Measurements from ENCODE around the gene TMEM256.

TMEM256 gene

DNA sequence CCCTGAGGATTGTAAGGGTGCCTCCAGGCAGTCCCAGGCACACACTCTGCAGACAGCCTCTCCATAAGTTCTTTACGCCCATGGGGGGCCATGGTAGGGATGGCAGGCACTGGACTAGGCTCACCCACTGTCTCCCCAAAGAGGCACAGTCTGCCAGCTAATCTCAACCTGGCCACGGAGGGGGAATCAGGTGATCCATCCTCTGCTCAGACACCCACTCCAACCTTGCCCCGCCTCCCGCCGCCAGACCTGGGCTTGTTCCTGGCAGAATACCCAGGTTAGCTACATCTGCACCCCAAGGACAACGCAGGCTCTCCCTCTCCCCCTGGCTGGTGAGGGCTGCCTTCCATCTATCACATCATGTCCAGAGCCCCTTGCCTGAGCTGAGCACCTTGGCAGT, 5.0 kb upstream of the TMEM256 start:
- in situ Hi-C loops (cut with HindIII; ENCODE audit: low sequenced_read_pairs): no loop called here

DNA sequence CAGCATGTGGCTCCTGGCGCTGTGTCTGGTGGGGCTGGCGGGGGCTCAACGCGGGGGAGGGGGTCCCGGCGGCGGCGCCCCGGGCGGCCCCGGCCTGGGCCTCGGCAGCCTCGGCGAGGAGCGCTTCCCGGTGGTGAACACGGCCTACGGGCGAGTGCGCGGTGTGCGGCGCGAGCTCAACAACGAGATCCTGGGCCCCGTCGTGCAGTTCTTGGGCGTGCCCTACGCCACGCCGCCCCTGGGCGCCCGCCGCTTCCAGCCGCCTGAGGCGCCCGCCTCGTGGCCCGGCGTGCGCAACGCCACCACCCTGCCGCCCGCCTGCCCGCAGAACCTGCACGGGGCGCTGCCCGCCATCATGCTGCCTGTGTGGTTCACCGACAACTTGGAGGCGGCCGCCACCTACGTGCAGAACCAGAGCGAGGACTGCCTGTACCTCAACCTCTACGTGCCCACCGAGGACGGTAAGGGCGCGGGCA, 4.4 kb upstream of the TMEM256 start:
- in situ Hi-C loops (cut with HindIII; ENCODE audit: low sequenced_read_pairs): no loop called here

DNA sequence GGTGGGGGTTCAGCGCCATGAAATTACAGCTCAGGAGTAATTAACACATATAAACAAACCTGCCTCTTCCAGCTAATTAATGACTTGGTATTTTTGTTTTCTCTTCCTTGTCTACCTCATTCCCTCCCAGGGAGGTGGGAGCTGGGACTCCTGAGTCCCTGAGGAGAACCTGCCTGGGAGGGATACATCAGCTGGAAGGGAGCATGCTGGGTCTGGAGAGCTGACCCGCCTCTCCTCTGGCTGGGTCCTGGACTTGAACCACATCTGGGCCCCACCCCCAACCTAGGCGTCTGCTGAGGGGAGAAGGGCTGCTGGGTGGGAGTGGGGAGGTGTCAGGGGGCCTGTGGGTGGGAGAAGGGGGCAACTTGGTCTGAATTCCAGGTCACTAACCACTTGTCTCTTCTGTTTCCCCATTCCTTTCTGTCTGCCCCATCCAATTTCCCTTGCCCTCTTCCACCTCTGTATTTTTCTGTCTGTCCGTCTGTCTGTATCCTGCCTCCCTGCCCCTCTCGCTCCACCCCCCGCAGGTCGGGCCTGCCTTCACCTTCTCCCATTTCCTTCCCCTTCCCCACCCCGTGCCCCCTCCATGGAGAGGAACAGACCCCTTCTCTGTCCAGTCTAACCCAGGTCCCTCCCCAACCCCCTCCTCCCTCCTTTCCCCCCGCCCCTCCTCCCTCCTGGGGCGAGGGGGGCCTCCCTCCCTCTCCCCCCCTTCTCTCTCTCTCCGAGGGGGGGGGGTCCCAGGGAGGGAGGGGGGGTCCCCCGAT, 3.8 kb upstream of the TMEM256 start, which contains the start of gene NLGN2:
TSS of gene NLGN2 (plus strand) at position 361 of the 767 bp plus-strand sequence. CDS start 411 bp downstream, outside the sequence.
- in situ Hi-C loops (cut with HindIII; ENCODE audit: low sequenced_read_pairs): no loop called here

DNA sequence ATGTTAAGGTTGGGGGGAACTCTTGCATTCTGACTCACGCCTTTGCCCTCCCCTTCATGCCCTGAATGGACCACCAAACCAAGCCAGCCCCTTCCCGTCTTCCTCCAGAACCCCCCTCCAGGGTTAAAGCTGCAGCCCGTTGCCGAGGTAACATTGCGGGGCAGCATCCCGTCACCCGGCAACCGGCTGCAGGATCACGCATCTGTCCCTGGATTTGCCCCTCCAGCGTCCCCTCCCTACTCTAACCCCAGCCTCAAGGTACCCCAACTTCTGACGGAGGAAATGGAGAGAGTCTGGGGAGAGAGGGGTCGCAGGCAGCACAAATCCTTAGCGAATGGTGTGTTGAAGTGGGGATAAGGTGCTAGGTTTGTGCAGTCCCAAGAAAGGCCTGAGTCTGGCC, 3.2 kb upstream of the TMEM256 start:
- in situ Hi-C loops (cut with HindIII; ENCODE audit: low sequenced_read_pairs): no loop called here

DNA sequence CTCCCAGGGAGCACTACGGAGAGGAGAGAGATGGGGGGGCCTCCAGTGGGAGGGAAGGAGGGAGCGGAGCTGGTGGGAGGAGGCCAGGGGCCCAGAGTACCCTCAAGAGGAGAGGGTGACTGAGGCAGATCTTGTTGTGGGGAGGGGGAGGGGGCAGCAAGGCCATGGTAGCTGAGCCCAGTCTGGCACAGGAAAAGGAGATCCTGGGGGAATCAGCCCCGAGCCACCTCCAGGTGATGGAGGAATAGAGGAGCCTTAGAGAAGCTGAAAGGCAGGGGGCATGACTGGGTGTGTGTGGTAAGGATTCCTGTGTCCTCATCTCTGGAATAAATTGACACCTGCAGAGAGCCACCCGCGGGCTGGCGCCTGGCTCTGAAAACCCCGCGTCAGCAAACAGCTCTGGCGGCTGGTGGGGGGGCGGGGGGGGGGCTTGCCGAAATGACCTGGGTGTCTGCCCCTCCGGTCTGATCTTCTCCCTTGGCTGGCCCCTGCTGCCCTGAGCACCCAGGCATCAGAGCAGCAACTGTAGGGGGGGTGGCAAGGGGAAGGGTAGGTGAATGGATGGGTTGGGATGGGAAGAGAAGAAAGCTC, 2.4 kb upstream of the TMEM256 start:
- in situ Hi-C loops (cut with HindIII; ENCODE audit: low sequenced_read_pairs): no loop called here

DNA sequence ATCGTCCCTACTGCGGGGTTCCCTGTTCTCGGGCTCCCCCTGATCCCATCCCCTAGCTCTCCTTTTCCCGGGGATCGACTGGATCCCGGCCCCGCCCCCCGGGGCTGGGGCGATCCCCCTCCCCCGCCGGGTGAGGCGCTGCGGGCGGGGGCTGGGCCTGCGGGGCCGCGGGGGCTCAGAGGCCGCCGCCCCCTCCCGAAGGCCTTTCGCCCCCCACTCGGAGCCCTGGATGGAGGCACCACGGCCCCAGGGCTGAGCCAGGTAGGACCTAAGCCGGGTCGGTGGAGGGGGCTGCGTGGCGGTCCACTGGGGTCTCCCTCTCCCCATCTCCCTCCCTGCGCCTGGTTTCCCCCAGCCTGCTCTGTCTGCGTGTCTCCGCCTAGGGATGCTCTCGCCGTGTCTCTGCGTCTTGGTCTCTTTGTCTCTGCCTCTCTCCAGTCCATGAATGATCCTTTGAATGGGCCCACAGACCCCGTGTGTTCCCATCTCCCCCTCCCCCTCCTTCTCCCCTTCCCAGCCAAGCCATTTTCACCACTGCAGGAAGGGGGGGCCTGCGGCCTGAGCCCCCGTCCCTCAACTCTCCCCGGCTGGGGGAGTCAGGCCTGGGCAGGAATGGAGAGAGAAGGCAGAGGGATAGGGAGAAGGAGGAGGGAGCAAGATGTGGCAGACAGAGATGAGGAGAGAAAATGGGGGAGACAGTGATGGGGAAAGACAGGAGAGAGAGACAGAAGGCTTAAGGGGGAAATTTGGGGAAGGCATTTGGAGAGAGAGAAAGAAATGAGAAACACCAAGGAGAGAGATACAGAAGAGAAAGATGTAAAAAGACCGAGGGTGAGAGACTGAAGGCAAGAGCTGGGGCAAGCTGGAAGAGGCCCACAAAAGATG, 1.7 kb upstream of the TMEM256 start:
- in situ Hi-C loops (cut with HindIII; ENCODE audit: low sequenced_read_pairs): no loop called here

DNA sequence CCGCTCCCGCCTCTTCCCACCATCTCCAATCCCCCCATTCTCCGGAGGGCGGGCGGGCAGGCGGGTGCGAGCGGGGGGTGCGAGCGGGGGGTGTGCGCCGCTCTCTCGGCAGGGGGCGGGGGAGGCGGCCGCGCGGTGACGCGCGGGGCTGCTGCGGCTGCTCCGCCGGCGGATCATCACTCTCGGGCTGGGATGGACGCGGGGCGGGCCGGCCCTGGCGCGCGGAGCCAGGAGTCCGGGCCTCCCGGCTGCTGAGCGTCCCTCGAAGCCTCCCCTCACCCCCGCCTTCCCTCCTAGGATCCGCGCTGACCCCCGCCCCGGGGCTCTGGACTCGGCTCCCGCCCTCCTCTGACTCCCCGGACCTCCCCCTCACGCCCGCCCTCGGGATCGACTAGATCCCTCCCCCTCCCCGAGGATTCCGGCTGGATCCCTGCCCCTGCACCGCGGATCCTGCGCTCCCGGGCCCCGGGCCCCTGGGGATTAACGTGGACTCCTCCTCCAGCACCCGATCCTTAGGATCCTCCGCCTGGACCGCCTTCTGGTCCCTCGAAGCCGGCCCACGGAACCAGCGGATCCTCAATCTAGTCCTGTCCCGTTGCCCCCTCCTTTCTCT, 946 bp upstream of the TMEM256 start:
- in situ Hi-C loops (cut with HindIII; ENCODE audit: low sequenced_read_pairs): no loop called here

DNA sequence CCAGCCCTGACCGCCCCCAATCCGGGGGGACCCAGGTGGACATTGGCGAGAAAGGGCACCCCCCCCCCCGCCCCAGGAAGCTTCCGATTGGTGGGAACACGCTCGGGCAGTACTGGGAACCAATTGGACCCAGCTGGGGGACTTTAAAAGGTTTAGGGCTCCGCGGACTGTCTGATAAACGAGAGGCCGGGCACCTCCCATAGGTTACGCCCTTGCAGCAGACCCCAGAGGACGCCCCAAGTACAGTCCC, 245 bp downstream of the TMEM256 start:
- in situ Hi-C loops (cut with HindIII; ENCODE audit: low sequenced_read_pairs): no loop called here

DNA sequence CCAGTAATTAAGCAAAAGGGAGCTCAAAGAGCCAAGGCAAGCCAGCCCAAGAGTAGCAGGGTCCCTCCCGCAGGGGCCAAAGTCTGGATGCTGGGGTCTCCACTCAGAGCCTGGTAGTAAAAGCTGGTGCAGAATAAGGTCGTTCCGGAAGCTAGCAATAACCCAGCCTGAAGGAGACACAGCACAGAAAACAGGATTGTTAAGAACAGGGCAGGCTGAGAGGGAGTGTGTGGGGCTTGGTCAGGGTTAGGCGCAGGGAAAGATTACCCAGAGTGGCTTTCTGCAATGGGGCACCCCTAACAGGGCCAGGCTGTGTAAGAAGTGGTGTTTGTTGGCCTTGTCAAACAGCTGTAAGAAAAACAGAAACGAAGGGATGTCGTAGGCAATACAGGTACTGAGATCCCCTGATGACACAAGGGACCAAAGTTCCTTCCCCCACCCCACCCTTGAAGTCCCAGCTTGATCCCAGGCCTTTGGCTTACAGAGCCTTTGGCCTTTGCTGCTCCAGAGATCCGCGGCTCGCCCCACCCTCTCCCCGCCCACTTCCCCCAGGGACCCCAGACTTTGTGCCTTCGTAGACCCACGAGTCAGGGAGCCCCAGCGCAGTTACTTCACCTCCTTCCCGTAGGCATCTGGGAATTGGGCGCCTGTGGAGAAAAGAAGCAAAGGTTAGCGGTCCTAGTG, 712 bp downstream of the TMEM256 start:
- in situ Hi-C loops (cut with HindIII; ENCODE audit: low sequenced_read_pairs): no loop called here

DNA sequence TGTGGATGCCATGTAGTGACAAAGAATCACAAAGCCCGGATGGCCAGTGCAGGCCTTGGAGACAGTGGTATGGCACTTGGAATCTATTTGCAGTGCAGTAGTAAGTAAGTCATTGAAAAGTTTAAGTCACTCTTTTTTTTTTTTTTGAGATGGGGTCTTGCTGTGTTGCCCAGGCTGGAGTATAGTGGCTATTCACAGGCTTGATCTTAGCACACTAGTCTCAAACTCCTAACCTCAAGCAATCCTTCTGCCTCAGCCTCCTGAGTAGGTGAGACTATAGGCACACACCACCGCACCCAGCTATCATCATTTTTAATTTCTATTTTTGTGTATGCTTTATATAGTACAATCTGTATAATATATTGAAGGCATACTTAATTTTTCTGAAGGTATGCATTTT, 5.3 kb downstream of the TMEM256 start:
- in situ Hi-C loops (cut with HindIII; ENCODE audit: low sequenced_read_pairs): no loop called here

DNA sequence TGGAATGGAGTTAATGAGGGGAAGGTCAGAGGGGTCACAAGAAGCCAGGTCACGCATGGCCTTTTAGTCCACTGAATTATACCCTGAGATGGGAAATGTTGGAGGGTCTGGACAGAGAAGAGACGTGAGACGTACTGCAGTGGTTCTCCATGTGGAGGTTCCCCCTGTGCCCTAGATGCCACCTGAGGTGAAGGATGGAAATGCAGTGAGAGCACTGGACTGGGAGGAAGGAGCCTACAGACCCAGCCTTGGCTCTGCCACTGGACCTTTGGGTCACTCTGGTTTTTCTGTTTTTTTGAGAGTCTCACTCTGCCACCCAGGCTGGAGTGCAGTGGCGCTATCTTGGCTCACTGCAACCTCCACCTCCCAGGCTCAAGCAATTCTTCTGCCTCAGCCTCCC, 7.8 kb downstream of the TMEM256 start:
- in situ Hi-C loops (cut with HindIII; ENCODE audit: low sequenced_read_pairs): no loop called here

DNA sequence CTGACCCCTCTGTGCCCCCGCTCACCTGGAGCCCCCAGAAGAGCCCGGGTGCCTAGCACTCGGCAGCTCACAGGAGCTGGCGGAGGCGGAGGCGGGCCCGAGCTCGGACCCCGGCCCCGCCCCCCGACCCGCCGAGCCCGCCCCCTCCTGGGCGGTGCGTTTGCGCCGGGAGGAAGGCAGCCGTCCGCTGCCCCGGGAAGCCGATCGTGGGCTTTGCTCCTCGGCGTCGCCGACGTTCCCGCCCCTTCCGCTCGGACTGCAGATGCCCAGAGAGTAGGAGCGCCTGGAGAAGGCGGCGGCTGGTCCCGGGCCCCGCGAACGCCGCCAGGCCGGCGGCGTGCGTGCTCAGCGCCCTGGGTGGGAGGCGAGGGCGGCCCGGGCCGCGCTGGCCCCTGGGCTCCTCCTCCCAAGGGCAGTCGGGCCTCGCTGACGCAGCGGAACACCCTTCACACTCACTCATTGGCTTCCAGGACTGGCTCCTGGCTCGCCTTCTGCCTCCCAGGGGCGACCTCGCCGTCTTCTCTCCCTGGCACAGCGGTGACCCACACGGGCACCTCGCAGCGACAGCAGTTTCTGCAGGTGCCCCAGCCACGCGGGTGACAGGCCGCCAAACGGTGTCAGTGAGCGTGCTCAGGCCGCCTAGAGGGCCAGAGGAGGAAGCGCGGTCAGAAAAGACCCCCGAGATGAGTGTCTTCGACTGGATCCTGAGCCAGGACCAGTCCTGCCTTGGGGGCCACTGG, 9.3 kb downstream of the TMEM256 start, which contains the start of gene PLSCR3:
TSS of gene PLSCR3 (minus strand) at position 74 of the 740 bp plus-strand sequence. CDS start 415 bp downstream, outside the sequence.
- in situ Hi-C loops (cut with HindIII; ENCODE audit: low sequenced_read_pairs): no loop called here

DNA sequence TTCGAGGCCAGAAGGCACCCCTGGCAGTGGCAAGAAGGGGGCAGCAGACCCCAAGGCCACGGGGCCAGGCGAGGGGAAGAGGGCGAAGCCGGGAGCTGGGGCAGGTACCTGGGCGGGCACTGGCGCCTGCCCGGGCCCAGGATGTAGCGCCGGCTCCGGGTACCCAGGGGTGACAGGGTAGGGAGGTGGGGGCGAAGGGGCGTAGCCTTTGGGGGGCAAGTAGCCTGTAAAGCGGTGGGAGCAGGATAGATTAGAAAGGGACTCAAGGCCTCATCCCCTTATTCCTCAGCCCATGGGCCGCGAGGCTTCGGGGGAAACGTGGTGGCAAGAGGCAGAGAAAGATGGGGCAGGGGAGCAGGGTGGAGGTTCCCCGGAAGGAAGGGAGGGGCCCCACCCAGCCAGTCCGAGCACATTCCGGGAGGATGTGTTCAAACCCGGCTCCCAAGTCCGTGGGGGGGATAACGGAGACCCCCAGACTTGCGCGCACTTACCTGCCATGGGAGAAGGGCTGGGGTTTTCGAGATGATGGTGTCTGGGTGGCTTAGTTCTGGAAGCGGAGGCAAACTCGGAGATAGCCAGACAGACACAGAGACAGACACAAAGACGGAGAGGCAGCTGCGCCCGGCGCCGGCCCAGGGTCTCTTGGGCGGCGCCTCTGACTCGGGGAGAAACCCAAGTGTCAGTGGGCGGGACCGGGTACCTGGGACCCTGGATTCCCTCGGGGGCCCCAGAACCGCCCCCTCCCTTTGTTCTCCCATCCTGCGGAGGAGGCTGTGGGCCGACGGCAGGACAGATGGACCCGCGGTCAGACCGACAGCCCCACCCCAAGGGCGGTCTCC, 10.1 kb downstream of the TMEM256 start:
- in situ Hi-C loops (cut with HindIII; ENCODE audit: low sequenced_read_pairs): no loop called here

DNA sequence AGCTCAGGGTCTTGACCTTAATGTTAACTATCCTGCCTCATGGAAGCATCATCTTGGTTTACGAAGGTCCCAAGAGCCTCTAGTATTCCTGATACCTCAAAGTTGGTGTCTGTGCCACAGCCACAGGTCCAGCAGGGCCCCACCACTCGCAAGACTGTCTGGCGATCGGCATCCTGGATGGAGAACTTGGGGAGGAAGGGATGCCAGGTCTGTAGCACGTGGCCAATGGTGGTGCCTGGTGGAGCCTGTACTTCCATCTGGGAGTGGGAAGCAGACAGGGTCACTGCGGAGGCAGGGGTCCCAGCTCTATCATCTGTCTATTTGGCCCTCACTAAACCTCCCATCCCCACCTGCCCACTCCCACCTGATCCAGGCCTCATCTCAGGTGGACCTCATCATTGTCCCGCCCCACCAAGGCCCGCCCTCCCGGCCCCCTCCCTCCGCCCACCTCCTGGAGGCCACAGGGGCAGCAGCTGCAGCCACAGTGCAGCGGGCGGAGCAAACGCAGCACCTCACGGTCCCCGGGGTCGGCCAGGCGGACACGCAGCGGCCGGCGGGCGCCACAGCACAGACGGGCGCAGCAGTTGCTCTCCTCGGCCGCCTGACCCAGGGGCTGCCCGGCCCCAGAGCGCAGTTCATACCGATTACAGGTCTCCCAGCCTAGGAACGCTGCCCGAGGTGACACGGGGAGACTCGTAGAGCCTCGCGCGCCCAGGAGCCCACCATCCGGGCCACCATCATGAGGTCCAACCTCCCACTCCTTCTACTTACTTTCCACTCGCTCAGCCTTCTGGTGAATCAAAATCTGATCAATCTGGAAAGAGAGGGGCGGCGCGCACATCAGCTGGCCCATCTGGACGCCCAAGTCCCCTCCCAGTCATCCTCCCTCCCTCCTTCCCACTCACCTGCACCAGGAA, 10.9 kb downstream of the TMEM256 start:
- in situ Hi-C loops (cut with HindIII; ENCODE audit: low sequenced_read_pairs): no loop called here

DNA sequence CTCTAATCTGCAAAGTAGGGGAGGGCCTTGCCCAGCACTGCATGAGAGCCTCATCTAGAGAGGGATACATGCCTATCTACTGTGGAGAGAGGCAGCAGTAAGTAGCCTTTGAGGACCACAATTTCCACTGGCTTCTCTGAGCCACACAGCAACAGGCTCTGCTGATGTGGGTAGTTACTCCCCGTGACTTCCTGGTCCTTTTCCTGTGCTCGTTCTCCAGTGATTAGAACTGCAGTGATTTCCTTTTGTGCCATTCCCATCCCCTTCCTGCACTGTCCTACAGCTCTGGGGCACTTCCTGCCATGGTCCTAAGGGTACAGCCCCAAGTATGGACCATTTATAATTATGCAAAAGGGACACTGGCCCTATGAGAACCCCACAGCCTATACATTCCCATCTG, 12.6 kb downstream of the TMEM256 start:
- in situ Hi-C loops (cut with HindIII; ENCODE audit: low sequenced_read_pairs): no loop called here

DNA sequence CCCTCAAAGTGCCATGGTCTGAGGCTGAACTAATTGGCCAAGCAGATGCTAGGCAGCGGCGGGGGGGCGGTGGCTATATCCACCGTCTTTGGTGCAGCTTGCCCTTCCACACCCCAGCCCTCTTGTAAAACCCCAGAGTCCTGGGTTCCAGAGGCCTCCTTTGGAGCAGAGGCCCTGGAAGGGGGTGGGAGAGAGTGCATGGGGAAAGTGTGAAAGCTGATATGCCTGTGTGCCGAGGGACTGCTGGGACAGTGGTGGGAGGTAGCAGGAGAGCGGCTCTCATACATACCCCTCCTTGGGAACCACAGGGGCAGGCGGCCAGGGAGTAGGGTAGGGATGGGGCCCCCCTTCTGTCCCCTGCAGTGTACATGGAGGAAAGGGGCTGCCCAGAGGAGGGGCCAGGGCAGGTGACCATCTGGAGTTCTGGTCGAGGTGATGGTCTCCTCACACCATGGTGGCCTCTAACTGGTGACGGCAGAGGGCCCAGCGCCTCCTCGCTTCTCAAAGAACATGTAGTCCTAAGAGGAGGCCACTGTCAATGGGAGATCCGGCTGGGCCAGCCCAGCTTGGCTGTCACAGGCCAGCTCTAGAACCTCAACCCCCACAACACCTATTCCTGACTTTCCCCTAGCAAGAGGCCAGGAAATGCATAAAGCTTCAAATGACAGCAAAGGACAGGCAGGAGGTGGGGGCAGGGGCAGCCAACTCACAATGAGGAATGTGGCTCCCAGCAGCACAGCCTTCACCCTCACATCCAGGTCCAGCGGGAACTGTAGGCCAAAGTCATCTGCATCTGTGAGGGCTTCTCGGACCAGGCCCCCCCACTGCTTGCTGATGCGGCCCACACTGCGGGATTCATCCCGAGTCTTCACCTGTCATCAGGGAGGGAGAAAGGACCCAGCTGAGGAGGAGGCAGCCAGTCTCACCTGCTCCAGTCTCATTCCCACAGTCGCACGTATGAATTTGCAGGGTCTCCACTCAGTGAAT, 13.7 kb downstream of the TMEM256 start:
- in situ Hi-C loops (cut with HindIII; ENCODE audit: low sequenced_read_pairs): loop anchor here (5.0 kb wide), 2 partner anchors 42 to 87 kb away; partner anchors contain the start of gene ZBTB4

DNA sequence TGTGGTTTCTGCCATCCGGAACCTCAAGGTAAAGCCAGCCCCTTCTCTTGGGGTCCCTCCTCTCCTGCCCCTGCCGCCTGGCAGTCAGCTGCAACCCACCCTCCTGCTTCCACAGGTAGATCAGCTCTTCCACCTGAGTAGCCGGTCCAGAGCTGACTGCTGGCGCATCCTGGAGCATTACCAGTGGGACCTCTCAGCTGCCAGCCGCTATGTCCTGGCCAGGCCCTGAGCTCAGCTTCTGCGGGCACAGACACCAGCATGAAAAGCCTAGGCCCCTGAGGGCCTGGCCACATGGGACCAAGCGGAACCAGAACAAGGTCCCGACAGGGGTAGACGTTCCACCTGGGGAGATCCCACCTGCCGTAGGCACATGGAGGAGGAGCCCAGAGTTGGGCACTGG, 15.0 kb downstream of the TMEM256 start:
- in situ Hi-C loops (cut with HindIII; ENCODE audit: low sequenced_read_pairs): loop anchor here (5.0 kb wide), 2 partner anchors 43 to 88 kb away; partner anchors contain the start of gene ZBTB4
